ENCODE results near the gene POU3F1. TPM values are rescaled to one million over a fixed set of nuclear protein-coding genes. Genes with fewer than 3 reads are reported as not detected.

The POU3F1 gene
- total and polyA plus RNA-seq, 10 of the 15 experiments (the other 5 are each of a cell fraction or from before 2014, with no cell fraction given): 0.04 to 0.53 (median 0.10) TPM; not detected in 3

- peak; percentile 98 for TF ChIP-seq ZBTB40 (IDR thresholded peaks at IDR 0.05; ENCODE audit: borderline replicate concordance)
- TF ChIP-seq MYB (IDR thresholded peaks at IDR 0.05; ENCODE audit: borderline replicate concordance, low read depth, low read length): no peak
- no peak for TF ChIP-seq NR2C2 (IDR thresholded peaks at IDR 0.05; ENCODE audit: borderline replicate concordance, control insufficient read depth, insufficient read length, low read depth)
- TF ChIP-seq ZNF24 (IDR thresholded peaks at IDR 0.05): no peak
- TF ChIP-seq SMAD1 (IDR thresholded peaks at IDR 0.05; ENCODE audit: low read depth, partially characterized antibody): no peak
- peak; percentile 95; the same call in 1 of the 2 replicates for TF ChIP-seq HDAC2 (IDR thresholded peaks at IDR 0.05)
- TF ChIP-seq NRF1 (conservative IDR thresholded peaks at IDR 0.05; ENCODE audit: low read depth, low read length): no peak
- peak; percentile 98 for TF ChIP-seq CREB1 (IDR thresholded peaks at IDR 0.05; ENCODE audit: low read depth)
- TF ChIP-seq FOXM1 (IDR thresholded peaks at IDR 0.05; ENCODE audit: low read depth, low read length): no peak
- TF ChIP-seq MXI1 (IDR thresholded peaks at IDR 0.05; ENCODE audit: low read depth, low read length): peak; percentile 79; the same call in 1 of the 2 replicates
- TF ChIP-seq CHD4 (IDR thresholded peaks at IDR 0.05): no peak
- TF ChIP-seq USF2 (IDR thresholded peaks at IDR 0.05; ENCODE audit: borderline replicate concordance, low read depth, low read length): peak; percentile 84
- TF ChIP-seq ATF2 (IDR thresholded peaks at IDR 0.05; ENCODE audit: low read length): no peak; the same call in 1 of the 2 replicates
- peak; percentile 68 for TF ChIP-seq SP1 (IDR thresholded peaks at IDR 0.05; ENCODE audit: low read depth, low read length)
- no peak for TF ChIP-seq ZNF274 (IDR thresholded peaks at IDR 0.05; ENCODE audit: insufficient read depth, insufficient read length)
- no peak for TF ChIP-seq BCLAF1 (IDR thresholded peaks at IDR 0.05)
- peak; percentile 99 for TF ChIP-seq GABPA (IDR thresholded peaks at IDR 0.05; ENCODE audit: low read depth)
- peak; percentile 97 for TF ChIP-seq BHLHE40 (IDR thresholded peaks at IDR 0.05; ENCODE audit: borderline replicate concordance in 1 of 2, low read depth in 2 of 2, low read length in 1 of 2)
These were observed 34.0 kb downstream of the POU3F1 start, which contains the start of gene UTP11 (continued) for GRCh38 chr1:38012363-38013226.

Measured in GM12878 (cell line).